Endometrial microvascular endothelial cells (primary cell): ENCODE results near the gene OTOF. TPM values are rescaled to one million over a fixed set of nuclear protein-coding genes. Genes with fewer than 3 reads are reported as not detected.

Experiments
- in situ Hi-C: cut with HindIII; loops from 2 replicates; pipeline ENCODE4 v1.10.0; 2017; ENCODE audit warnings: low sequenced_read_pairs, low pct_unique_long_range_greater_than_20kb; ENCODE audit errors: inconsistent ontology term
- total RNA-seq: library from RNA; depleted of rRNA; stranded (reverse); fragments of >200 nt; gene quantifications from one replicate; pipeline ENCODE4 v1.2.3, GENCODE V29; 2015; ENCODE audit errors: inconsistent ontology term

The OTOF gene
- total RNA-seq, 1 donor from 2014 or later, result not detected

DNA sequence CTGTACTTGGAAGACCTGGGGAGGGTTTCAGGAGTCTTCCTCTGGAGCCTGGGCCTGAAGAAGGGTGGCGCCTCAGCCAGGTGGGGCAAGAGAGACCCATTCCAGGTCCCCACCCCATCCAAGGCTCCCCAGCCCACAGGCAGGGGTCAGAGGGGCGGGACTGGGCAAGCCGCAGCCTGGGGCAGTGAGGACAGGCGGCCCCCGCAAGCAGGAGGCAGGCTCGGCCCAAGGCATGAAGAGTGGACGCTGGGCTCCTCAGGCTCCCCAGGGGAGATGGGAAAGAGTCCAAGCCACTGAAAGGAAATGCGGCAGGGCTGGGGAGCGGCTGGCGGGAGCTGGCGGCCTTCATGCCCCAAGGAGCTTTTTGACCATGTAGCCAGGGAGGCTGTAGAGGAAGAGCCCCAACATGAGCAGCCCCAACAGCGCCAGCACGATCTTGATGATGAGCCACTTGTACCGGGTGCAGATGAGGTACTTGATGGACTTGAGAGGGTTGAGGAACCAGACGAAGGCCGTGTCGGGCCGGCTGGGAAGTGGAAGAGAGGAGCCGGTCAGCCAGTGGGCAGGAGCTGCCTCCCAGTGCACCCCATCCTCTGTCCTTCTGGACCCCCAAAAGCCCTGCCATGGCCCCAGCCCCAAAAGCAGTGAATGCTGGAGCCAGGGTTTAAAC is 20.1 kb downstream of the OTOF start:
- in situ Hi-C loops, result no loop called here

GRCh38 chr2:26457251-26457666 is 20.7 kb downstream of the OTOF start:
- in situ Hi-C loops, result no loop called here

DNA sequence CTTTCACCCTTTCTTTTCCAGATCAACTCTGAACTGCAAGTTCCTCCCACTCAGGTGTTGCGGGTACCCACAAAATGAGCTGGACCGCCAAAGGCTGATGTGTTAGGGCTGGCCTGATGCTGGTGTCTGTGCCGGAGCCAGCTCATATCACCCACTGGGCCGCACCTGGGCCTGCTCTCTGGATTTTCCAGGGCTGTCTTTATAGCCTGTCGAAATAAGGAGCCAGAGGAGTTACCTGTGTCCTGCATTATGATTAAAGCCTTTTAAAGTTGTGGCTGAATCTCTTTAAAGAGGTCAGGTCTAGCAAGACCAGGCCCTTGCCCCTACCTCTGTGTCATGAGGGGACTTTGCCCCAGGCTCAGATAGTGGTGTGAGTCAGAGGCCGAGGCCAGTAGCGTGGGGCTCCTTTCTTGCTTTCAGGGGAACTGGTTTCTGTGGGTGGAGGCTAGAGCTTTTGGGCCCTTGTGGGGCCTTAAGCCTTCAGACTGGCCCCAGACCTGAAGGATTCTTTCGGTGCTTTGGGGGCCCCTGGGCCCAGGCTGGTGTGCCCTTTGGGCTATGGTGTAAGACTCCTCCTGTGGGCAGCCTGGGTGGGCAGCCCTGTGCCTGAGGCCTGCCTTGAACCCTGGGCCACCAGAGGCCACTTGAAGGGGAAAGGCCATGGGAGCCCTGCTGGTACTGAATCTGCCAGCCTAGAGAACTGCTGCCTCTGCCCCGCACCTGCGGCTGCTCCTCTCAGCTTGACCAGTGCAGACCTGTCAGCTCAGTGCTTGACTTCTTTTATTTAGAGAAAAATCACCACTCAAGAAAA is 21.3 kb downstream of the OTOF start:
- in situ Hi-C loops, result no loop called here

- in situ Hi-C loops, result no loop called here
These were observed 22.1 kb downstream of the OTOF start for GRCh38 chr2:26455670-26456439.

DNA sequence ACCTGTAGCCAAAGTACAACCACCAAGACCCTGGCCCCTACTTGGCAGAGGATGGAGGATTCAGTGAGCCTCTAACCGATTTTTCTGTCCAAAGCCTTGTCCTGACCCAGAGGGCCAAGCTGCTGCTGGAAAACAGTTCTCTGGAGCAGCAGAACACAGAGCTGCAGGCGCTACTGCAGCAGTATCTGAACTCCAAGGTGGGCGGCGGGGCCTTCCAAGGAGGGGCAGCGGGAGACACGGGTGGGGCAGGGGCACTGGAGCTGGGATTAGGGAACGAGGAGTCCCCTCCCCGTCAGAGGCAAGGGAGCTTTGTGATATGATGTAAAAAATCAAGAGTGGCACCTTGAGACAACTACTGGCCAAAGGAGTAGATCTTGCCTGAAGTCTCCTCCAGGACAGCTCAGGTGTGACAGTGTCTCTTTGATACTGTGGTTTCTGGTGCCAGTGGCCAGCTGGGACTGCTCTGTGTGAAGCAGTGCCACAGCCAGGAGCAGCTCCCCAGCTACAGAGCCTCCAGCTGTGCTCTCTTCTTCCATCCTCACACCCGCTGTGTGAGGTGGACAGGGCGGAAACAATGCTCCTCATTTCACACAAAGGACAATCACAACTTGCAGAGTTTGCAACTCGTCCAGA is 22.8 kb downstream of the OTOF start:
- in situ Hi-C loops, result no loop called here

DNA sequence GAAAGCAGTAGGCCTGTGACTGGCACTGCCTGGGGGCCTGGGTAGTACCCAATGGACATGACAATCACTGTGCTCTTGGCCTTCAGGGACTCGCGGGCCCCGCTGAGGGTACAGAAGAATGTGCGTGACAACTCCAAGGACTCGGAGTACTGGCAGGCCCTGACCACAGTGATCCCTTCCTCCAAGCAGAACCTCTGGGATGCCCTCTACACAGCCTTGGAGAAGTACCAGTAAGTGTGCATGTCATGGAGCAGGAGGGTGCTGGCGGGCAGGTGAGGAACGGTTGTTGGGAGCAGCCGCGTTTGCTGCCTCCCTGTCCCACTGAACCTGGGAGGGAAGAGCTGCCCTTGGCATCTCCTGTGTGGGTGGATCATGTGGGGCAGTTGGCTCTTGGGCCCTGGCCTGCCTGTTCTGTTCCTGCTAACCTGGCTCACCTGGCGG is 23.3 kb downstream of the OTOF start:
- in situ Hi-C loops, result no loop called here

GRCh38 chr2:26453421-26454329 is 24.2 kb downstream of the OTOF start:
- in situ Hi-C loops, result no loop called here

- in situ Hi-C loops, result no loop called here
These were observed 26.2 kb downstream of the OTOF start for GRCh38 chr2:26451700-26452099.

GRCh38 chr2:26450031-26450635 is 27.8 kb downstream of the OTOF start:
- in situ Hi-C loops, result no loop called here

GRCh38 chr2:26449278-26450030 is 28.5 kb downstream of the OTOF start:
- in situ Hi-C loops, result no loop called here

DNA sequence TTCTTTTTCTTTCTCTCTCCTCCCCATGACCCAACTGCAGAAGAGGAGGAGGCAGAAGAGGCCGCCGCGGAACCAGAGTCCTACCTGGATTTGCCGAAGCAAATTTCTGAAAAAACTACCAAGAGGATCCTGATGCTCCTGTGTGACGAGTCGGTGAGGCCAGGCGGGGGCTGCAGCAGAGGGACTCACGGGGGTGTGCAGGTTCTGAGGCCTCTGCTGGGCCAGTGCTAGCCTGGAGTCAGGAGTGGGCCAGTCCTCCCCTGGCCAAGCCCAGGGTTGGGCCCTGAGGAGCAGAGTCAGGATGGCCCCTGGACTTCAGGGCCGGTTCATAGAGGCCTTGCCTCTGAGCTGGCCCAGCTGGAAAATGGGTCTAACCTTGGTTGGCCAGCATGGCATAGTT is 29.3 kb downstream of the OTOF start:
- in situ Hi-C loops, result no loop called here

DNA sequence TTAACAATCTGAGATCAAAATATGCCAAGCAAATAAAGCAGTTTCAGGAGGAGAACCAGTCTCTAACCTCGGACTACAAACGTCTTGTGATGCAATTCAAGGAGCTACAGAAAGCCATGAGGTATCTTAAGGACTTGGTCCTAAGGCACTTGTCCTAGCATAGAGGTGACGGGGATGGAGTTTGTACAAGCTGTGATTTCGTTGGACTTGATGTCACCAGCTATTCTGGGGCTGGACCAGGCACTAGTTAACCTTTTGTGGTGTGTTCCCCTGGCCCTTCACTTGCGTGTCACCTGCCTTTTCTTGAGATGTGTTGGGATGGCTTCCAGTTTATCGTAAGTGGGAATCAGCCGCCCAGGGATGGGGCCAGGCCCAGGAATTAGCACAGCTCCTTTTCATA is 33.7 kb downstream of the OTOF start:
- in situ Hi-C loops, result no loop called here

- in situ Hi-C loops, result no loop called here
These were observed 35.2 kb downstream of the OTOF start for GRCh38 chr2:26442707-26443106.

GRCh38 chr2:26442301-26442700 is 35.6 kb downstream of the OTOF start:
- in situ Hi-C loops, result no loop called here

GRCh38 chr2:26438926-26439325 is 39.0 kb downstream of the OTOF start:
- in situ Hi-C loops, result no loop called here

GRCh38 chr2:26438526-26438925 is 39.4 kb downstream of the OTOF start:
- in situ Hi-C loops, result no loop called here

GRCh38 chr2:26435106-26435505 is 42.8 kb downstream of the OTOF start:
- in situ Hi-C loops, result no loop called here
